BJ (cell line): ENCODE data around the gene SMYD2. TPM values are rescaled to one million over a fixed set of nuclear protein-coding genes. Genes with fewer than 3 reads are reported as not detected.

Experiments
- CTCF ChIA-PET: fragments of 350-600 bp; formaldehyde crosslinking; extraction: SDS; loops from one replicate; lab custom pipeline; 2021; ENCODE audit warnings: antibody characterized with exemption, inconsistent platforms; lab: Yijun Ruan, JAX
- POLR2A ChIA-PET: fragments of 300-600 bp; sonication (Branson Sonifier 250); formaldehyde crosslinking; extraction: SDS; loops from one replicate; lab custom pipeline; 2021; ENCODE audit warnings: antibody characterized with exemption; lab: Charles Lee
- DNase-seq: peaks from one replicate; pipeline ENCODE4 v3.0.0-alpha.2; 2011; ENCODE audit warnings: low read depth
- H3K27me3 ChIP-seq: 2 replicates; pipeline ENCODE4 v1.6.0; 2011; ENCODE audit warnings: low read length; ENCODE audit not compliant: control insufficient read depth, insufficient read depth
- H3K36me3 ChIP-seq: 2 replicates; pipeline ENCODE4 v1.5.1; 2011; ENCODE audit warnings: low read length; ENCODE audit not compliant: control insufficient read depth, insufficient read depth
- H3K4me3 ChIP-seq: 2 replicates; pipeline ENCODE4 v1.5.1; 2011; ENCODE audit warnings: low read depth, mild to moderate bottlenecking, control low read depth, low read length
- CTCF ChIP-seq: IDR thresholded peaks from 2 replicates; pipeline ENCODE4 v1.5.1; 2011; ENCODE audit warnings: low read depth, mild to moderate bottlenecking, control low read depth, inconsistent platforms, low read length, moderate library complexity; ENCODE audit not compliant: insufficient read depth
- polyA plus RNA-seq: library from polyadenylated mRNA; depleted of rRNA; stranded (reverse); fragments of >200 nt; gene quantifications from 2 replicates; pipeline ENCODE4 v1.2.3, GENCODE V29; 2011

The SMYD2 gene
- polyA plus RNA-seq, 1 experiment: 41.5 TPM

- DNase-seq: no peak
- no peaks in the 10 kb centered on the region for H3K36me3 ChIP-seq
- no peak overlapping the region for H3K4me3 ChIP-seq
- no peaks in the 10 kb centered on the region for H3K27me3 ChIP-seq
- CTCF ChIA-PET: interaction anchor here (1.2 to 3.9 kb wide), 3 partner anchors 33 to 39 kb away, joined by 3 to 19 read pairs (median 5); no protein-coding TSS in a partner anchor
- TF ChIP-seq CTCF: no peak
- POLR2A ChIA-PET: no interaction called here
Observed at GRCh38 chr1:214295934-214296333, 15.0 kb downstream of the SMYD2 start.

GRCh38 chr1:214296860-214297745 is 16.1 kb downstream of the SMYD2 start:
- no peaks in the 10 kb centered on the region for H3K36me3 ChIP-seq
- ChIA-PET POLR2A (interaction anchor here (0.6 to 0.8 kb wide), 2 partner anchors 20 to 305 kb away, joined by 3 read pairs; no protein-coding TSS in a partner anchor), CTCF (interaction anchor here (0.7 to 3.9 kb wide), 7 partner anchors 14 to 259 kb away, joined by 3 to 19 read pairs (median 4); partner anchors contain the start of gene SMYD2)
- no peaks in the 10 kb centered on the region for H3K27me3 ChIP-seq
- no peak overlapping the region for H3K4me3 ChIP-seq
- peak; percentile 80 for DNase-seq
- no peak for TF ChIP-seq CTCF

DNA sequence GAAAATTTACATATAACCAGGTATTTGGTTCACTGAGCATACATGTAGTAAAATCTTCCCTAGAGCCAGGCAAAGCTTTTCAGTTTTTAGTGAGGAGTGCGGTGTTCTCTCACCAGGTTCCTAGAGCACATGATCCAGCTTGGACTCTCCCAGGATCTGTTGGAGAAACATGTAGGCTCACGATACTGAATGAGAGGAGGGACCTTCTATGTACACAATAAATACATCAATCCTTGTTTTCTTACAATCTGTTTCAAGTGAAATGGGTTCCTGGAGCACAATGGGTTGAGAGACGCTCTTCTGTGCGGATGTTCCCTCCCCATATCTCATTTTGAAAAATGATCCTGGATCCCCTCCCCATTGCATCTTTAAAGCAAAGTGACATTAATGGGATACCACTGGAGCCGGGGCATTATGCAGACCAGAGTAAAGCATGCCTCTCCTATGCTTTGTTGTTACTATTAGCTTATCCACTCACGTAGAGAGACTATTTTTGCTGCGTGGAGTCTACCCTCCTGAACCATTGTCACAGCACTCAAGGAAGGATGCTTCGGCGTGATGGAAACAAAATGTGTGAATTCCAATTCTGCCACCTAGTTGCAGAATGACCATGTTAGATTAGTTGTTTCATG is 19.3 kb downstream of the SMYD2 start:
- no peak for TF ChIP-seq CTCF
- H3K4me3 ChIP-seq: no peak overlapping the region
- DNase-seq: no peak
- no peaks in the 10 kb centered on the region for H3K36me3 ChIP-seq
- ChIA-PET CTCF (interaction anchor here (1.0 to 1.8 kb wide), 5 partner anchors 20 to 112 kb away, joined by 3 to 7 read pairs (median 4); partner anchors contain the start of gene SMYD2), POLR2A (no interaction called here)
- H3K27me3 ChIP-seq: no peaks in the 10 kb centered on the region

- Histone ChIP-seq H3K36me3 (no peaks in the 10 kb centered on the region), H3K4me3 (no peak overlapping the region), H3K27me3 (no peaks in the 10 kb centered on the region)
- DNase-seq: no peak
- no peak for TF ChIP-seq CTCF
- ChIA-PET CTCF (interaction anchor here (1.0 to 2.3 kb wide), 5 partner anchors 21 to 40 kb away, joined by 3 to 9 read pairs (median 4); partner anchors contain the start of gene SMYD2), POLR2A (interaction anchor here (0.5 kb wide), 1 partner anchor 54 kb away, joined by 10 read pairs; no protein-coding TSS in a partner anchor)
Observed at GRCh38 chr1:214301526-214301925, 20.6 kb downstream of the SMYD2 start.
